H1 (cell line): Measurements from ENCODE around the gene FEM1C. TPM values are rescaled to one million over a fixed set of nuclear protein-coding genes. Genes with fewer than 3 reads are reported as not detected.
A peak's percentile ranks its signal among the peaks of the same experiment; 100 is the strongest.

Source experiments
- CTCF ChIA-PET: fragments of 300-600 bp; sonication (Branson Sonifier 250); formaldehyde crosslinking; loops from one replicate; lab custom pipeline; 2021; ENCODE audit not compliant: partially characterized antibody; lab: Charles Lee
- POLR2A ChIA-PET: fragments of 300-600 bp; sonication (Branson Sonifier 250); formaldehyde crosslinking; loops from one replicate; lab custom pipeline; 2021; ENCODE audit warnings: inconsistent platforms; ENCODE audit not compliant: partially characterized antibody; lab: Charles Lee
- DNase-seq, 2 experiments: peaks; one replicate each; pipeline versions ENCODE4 v3.0.0 to v3.0.0-alpha.2; 2010 to 2022; ENCODE audit warnings: low spot score in 2 of 2, low read depth in 1 of 2, mixed read lengths in 1 of 2
- FAIRE-seq: peaks from 2 replicates; lab custom pipeline; 2011; peaks lifted over from hg19 to GRCh38; lab: Jason Lieb, UNC
- H2AFZ ChIP-seq: 2 replicates; pipeline ENCODE4 v1.8.1; 2012; ENCODE audit warnings: low read length, inconsistent platforms
- H2AK5ac ChIP-seq: 2 replicates; pipeline ENCODE4 v1.6.1; 2013; ENCODE audit warnings: low read depth, low read length
- H2BK120ac ChIP-seq: replicated peaks from 2 replicates; pipeline ENCODE3; 2013; ENCODE audit warnings: low read depth, low read length, inconsistent platforms
- H2BK12ac ChIP-seq: 2 replicates; pipeline ENCODE4 v1.6.1; 2013; ENCODE audit warnings: low read depth, low read length
- H2BK15ac ChIP-seq: 2 replicates; pipeline ENCODE4 v1.6.1; 2013; ENCODE audit warnings: low read length
- H2BK20ac ChIP-seq: 2 replicates; pipeline ENCODE4 v1.6.1; 2013; ENCODE audit warnings: low read length
- H2BK5ac ChIP-seq: 2 replicates; pipeline ENCODE4 v1.6.1; 2013; ENCODE audit warnings: low read depth, low read length
- H3K14ac ChIP-seq: 2 replicates; pipeline ENCODE4 v1.6.1; 2013; ENCODE audit warnings: inconsistent platforms; ENCODE audit not compliant: insufficient read length
- H3K18ac ChIP-seq: 2 replicates; pipeline ENCODE4 v1.6.1; 2013; ENCODE audit warnings: low read length; ENCODE audit errors: extremely low read depth
- H3K23ac ChIP-seq: 2 replicates; pipeline ENCODE4 v1.6.1; 2013; ENCODE audit warnings: inconsistent platforms; ENCODE audit not compliant: insufficient read length
- H3K23me2 ChIP-seq: 2 replicates; pipeline ENCODE4 v1.6.1; 2013; ENCODE audit warnings: low read depth, low read length
- H3K27ac ChIP-seq: 2 replicates; pipeline ENCODE4 v1.6.1; 2011; ENCODE audit warnings: low read depth, low read length, inconsistent platforms
- H3K27me3 ChIP-seq, 4 experiments: replicated peaks in 1 of 4; 1 replicate in 1 of 4; 2 replicates in 3 of 4; pipeline versions ENCODE4 v1.6.1 to v1.8.1; 2011 to 2013; ENCODE audit warnings: low read length in 3 of 4, mild to moderate bottlenecking in 3 of 4, inconsistent platforms in 2 of 4, mixed read lengths in 2 of 4, moderate library complexity in 1 of 4; ENCODE audit not compliant: control insufficient read depth in 3 of 4, insufficient read depth in 3 of 4; ENCODE audit errors: extremely low read depth in 1 of 4
- H3K36me3 ChIP-seq, 4 experiments: 2 replicates each; pipeline versions ENCODE4 v1.6.1 to v1.8.1; 2011 to 2013; ENCODE audit warnings: mild to moderate bottlenecking in 4 of 4, low read length in 3 of 4, moderate library complexity in 2 of 4, control low read depth in 1 of 4, inconsistent platforms in 1 of 4; ENCODE audit not compliant: insufficient read depth in 4 of 4, control insufficient read depth in 2 of 4
- H3K4ac ChIP-seq: replicated peaks from 2 replicates; pipeline ENCODE3; 2013; ENCODE audit warnings: low read length, low read depth, mixed read lengths, inconsistent platforms; ENCODE audit not compliant: insufficient read length
- H3K4me1 ChIP-seq, 4 experiments: replicated peaks in 1 of 4; 1 replicate in 1 of 4; 2 replicates in 3 of 4; pipeline versions ENCODE4 v1.6.1 to v1.8.1; 2011 to 2013; ENCODE audit warnings: low read length in 3 of 4, inconsistent platforms in 2 of 4, mixed read lengths in 1 of 4; ENCODE audit not compliant: insufficient read depth in 4 of 4, control insufficient read depth in 3 of 4
- H3K4me2 ChIP-seq, 2 experiments: 2 replicates each; pipeline versions ENCODE4 v1.6.1 to v1.8.1; 2011 to 2013; ENCODE audit warnings: low read depth in 2 of 2, low read length in 2 of 2, control low read depth in 1 of 2, inconsistent platforms in 1 of 2, mild to moderate bottlenecking in 1 of 2; ENCODE audit not compliant: insufficient read depth in 1 of 2
- H3K4me3 ChIP-seq, 4 experiments: fragments of 200-600, 300-600 bp in 1 of 4; sonication (generic), shearing (Covaris generic), sonication (Bioruptor Twin) in 1 of 4; 2 replicates each; pipeline versions ENCODE4 v1.5.1 to v1.8.1; 2011 to 2016; ENCODE audit warnings: low read length in 4 of 4, low read depth in 3 of 4, control low read depth in 2 of 4, inconsistent platforms in 2 of 4, mild to moderate bottlenecking in 2 of 4, mixed read lengths in 1 of 4, moderate library complexity in 1 of 4; ENCODE audit not compliant: insufficient read depth in 2 of 4; ENCODE audit errors: extremely low read depth in 1 of 4
- H3K56ac ChIP-seq: replicated peaks from 2 replicates; pipeline ENCODE3; 2013; ENCODE audit warnings: low read depth, mild to moderate bottlenecking, mixed read lengths, low read length, inconsistent platforms; ENCODE audit not compliant: insufficient read length
- H3K79me1 ChIP-seq: 2 replicates; pipeline ENCODE4 v1.6.1; 2013; ENCODE audit warnings: low read depth, low read length, control low read depth
- H3K79me2 ChIP-seq, 2 experiments: 2 replicates each; pipeline versions ENCODE4 v1.6.1 to v1.8.1; 2012 to 2013; ENCODE audit warnings: low read length in 2 of 2, mild to moderate bottlenecking in 2 of 2, inconsistent platforms in 1 of 2; ENCODE audit not compliant: insufficient read depth in 2 of 2, control insufficient read depth in 1 of 2
- H3K9ac ChIP-seq, 4 experiments: replicated peaks in 1 of 4; 1 replicate in 1 of 4; 2 replicates in 3 of 4; pipeline versions ENCODE4 v1.6.1 to v1.8.1; 2011 to 2013; ENCODE audit warnings: low read depth in 3 of 4, low read length in 3 of 4, control low read depth in 2 of 4, mild to moderate bottlenecking in 2 of 4, moderate library complexity in 2 of 4, inconsistent platforms in 1 of 4; ENCODE audit errors: extremely low read depth in 1 of 4
- H3K9me3 ChIP-seq, 2 experiments: 2 replicates each; pipeline versions ENCODE4 v1.6.1 to v1.8.1; 2012 to 2013; ENCODE audit warnings: mild to moderate bottlenecking in 2 of 2, moderate library complexity in 2 of 2, control low read depth in 1 of 2, inconsistent platforms in 1 of 2, low read depth in 1 of 2, low read length in 1 of 2, mixed read lengths in 1 of 2; ENCODE audit not compliant: insufficient read depth in 2 of 2
- H4K20me1 ChIP-seq, 2 experiments: replicated peaks in 1 of 2; 2 replicates each; pipeline versions ENCODE3 to v1.8.1; 2011 to 2013; ENCODE audit warnings: inconsistent platforms in 2 of 2, low read length in 2 of 2, mild to moderate bottlenecking in 1 of 2; ENCODE audit not compliant: insufficient read depth in 2 of 2, control insufficient read depth in 1 of 2
- H4K5ac ChIP-seq: 2 replicates; pipeline ENCODE4 v1.6.1; 2013; ENCODE audit warnings: low read length, low read depth, mixed read lengths, inconsistent platforms; ENCODE audit not compliant: insufficient read length
- H4K8ac ChIP-seq: 2 replicates; pipeline ENCODE4 v1.8.0; 2013; ENCODE audit warnings: mild to moderate bottlenecking, moderate library complexity, low read length, inconsistent platforms; ENCODE audit not compliant: insufficient read depth; ENCODE audit errors: extremely low read depth
- H4K91ac ChIP-seq: replicated peaks from 2 replicates; pipeline ENCODE3; 2013; ENCODE audit warnings: low read length, mixed read lengths, inconsistent platforms; ENCODE audit not compliant: insufficient read length
- HDAC6 ChIP-seq: IDR thresholded peaks from one replicate; pipeline ENCODE4 v1.7.1; 2012; ENCODE audit warnings: low read depth, mild to moderate bottlenecking, inconsistent platforms, low read length, moderate library complexity
- JUND ChIP-seq: IDR thresholded peaks from 2 replicates; pipeline ENCODE4 v1.6.1; 2011; ENCODE audit warnings: mild to moderate bottlenecking, improper control_type of control experiment, low read length
- KDM1A ChIP-seq: fragments of 200-600, 300-600 bp; sonication (generic); IDR thresholded peaks from 2 replicates; pipeline ENCODE4 v1.7.1; 2016; ENCODE audit warnings: mild to moderate bottlenecking, low read length, borderline replicate concordance
- PHF8 ChIP-seq: fragments of 200-600 bp; sonication (generic); conservative IDR thresholded peaks from 2 replicates; pipeline ENCODE4 v1.7.1; 2012; ENCODE audit warnings: low read depth, mild to moderate bottlenecking, inconsistent platforms, low read length, moderate library complexity
- SP2 ChIP-seq: IDR thresholded peaks from 2 replicates; pipeline ENCODE4 v1.6.1; 2012; ENCODE audit warnings: mild to moderate bottlenecking, low read length, inconsistent platforms
- SP4 ChIP-seq: IDR thresholded peaks from 2 replicates; pipeline ENCODE4 v1.6.1; 2012; ENCODE audit warnings: low read length, inconsistent platforms
- TAF7 ChIP-seq: optimal IDR thresholded peaks from 2 replicates; pipeline ENCODE3; 2011; ENCODE audit warnings: low read depth, mild to moderate bottlenecking, inconsistent platforms, low read length, moderate library complexity, borderline replicate concordance
- TEAD4 ChIP-seq: IDR thresholded peaks from 2 replicates; pipeline ENCODE4 v1.6.1; 2012; ENCODE audit warnings: low read depth, low read length, inconsistent platforms, mixed read lengths
- USF2 ChIP-seq: IDR thresholded peaks from 2 replicates; pipeline ENCODE4 v1.6.1; 2011; ENCODE audit warnings: low read length, improper control_type of control experiment
- YY1 ChIP-seq: IDR thresholded peaks from 2 replicates; pipeline ENCODE4 v1.6.1; 2011; ENCODE audit warnings: low read depth, mild to moderate bottlenecking, low read length
- ZNF274 ChIP-seq: IDR thresholded peaks from 2 replicates; pipeline ENCODE4 v1.7.0; 2012; ENCODE audit warnings: low read length, borderline replicate concordance; ENCODE audit errors: extremely low read depth
- WGBS, 2 experiments: shearing (Covaris generic) in 1 of 2; methylation state at CpG; one replicate each; pipeline versions ENCODE4 v1.1.6 to v1.1.7; 2013 to 2015; ENCODE audit warnings: low lambda C conversion rate in 2 of 2, mixed read lengths in 2 of 2, inconsistent platforms in 1 of 2, low coverage in 1 of 2, missing lambda C conversion rate in 1 of 2; ENCODE audit not compliant: insufficient replicate concordance in 2 of 2, insufficient coverage in 1 of 2, insufficient read length in 1 of 2; ENCODE audit errors: extremely low coverage in 1 of 2, missing lambda C conversion rate in 1 of 2; 5-methylcytosine and 5-hydroxymethylcytosine counted together
- polyA plus RNA-seq, 7 experiments: library from polyadenylated mRNA; depleted of rRNA in 3 of 7; stranded (reverse) in 5 of 7; unstranded in 2 of 7; fragments of >200 nt in 5 of 7; fragments of 200-250 nt in 2 of 7; gene quantifications; 1 replicate in 5 of 7; 2 replicates in 1 of 7; 4 replicates in 1 of 7; pipeline versions ENCODE4 v1.2.1 to v1.2.3, GENCODE V29; 2011 to 2013; ENCODE audit warnings: missing spikeins in 2 of 7, mixed read lengths in 2 of 7
- total RNA-seq: library from RNA; stranded (reverse); fragmentation: NEBNext Ultra II Directional; extraction: Animal tissue kit (Norgen Biotek cat#: 25700); gene quantifications from 2 replicates; pipeline ENCODE4 v1.2.1, GENCODE V29; 2021

FEM1C gene
- total and polyA plus RNA-seq, 2 of the 8 experiments (the other 6 are each of a cell fraction or from before 2014, with no cell fraction given) = 4.4 to 17.7 TPM

- H3K4me2 ChIP-seq = peak overlapping the region; percentile 89 to 97
- TF ChIP-seq USF2 (no peak), JUND (no peak), ZNF274 (no peak), PHF8 (no peak), TEAD4 (no peak), YY1 (no peak), TAF7 (no peak), SP2 (no peak), KDM1A (no peak), HDAC6 (no peak), SP4 (no peak)
- TF ChIP-seq, all 59 proteins: peak for 0
- Histone ChIP-seq H4K5ac (no peak overlapping the region), H4K20me1 (peaks cover 11 to 20% of the 10 kb centered on the region in 2 experiments), H3K9me3 (peaks cover 9 to 15% of the 10 kb centered on the region in 2 experiments), H3K56ac (no peak overlapping the region), H2BK15ac (no peak overlapping the region), H3K18ac (no peak overlapping the region), H2AK5ac (no peak overlapping the region), H3K9ac (no peak overlapping the region), H2BK120ac (no peak overlapping the region), H4K8ac (no peak overlapping the region), H3K4me3 (peak overlapping the region; percentile 7 to 97 (median 84); a peak in 5 of 8 replicates), H3K4ac (no peak overlapping the region), H3K79me1 (peaks cover 2% of the 10 kb centered on the region; the same call in 1 of the 2 replicates), H3K23me2 (peaks cover 6% of the 10 kb centered on the region), H2BK5ac (no peak overlapping the region), H2BK12ac (no peak overlapping the region), H3K14ac (no peak overlapping the region), H3K4me1 (peaks cover 0 to 7% (median 2%) of the 10 kb centered on the region in 4 experiments; a peak in 5 of 7 replicates), H3K27me3 (no peaks in the 10 kb centered on the region), H3K36me3 (peaks cover 0 to 33% (median 2%) of the 10 kb centered on the region in 4 experiments; a peak in 4 of 8 replicates), H3K23ac (no peak overlapping the region), H2AFZ (no peak overlapping the region), H4K91ac (no peak overlapping the region), H2BK20ac (no peak overlapping the region), H3K27ac (no peak overlapping the region), H3K79me2 (peaks cover 14 to 70% of the 10 kb centered on the region in 2 experiments)
- DNase-seq = no peak
- FAIRE-seq = no peak
- CTCF ChIA-PET = interaction anchor here (1.2 kb wide), 1 partner anchor 8 kb away, joined by 3 read pairs; no protein-coding TSS in a partner anchor
- POLR2A ChIA-PET = no interaction called here
- 68 to 100% methylated on average over 1 to 2 of the region's 2 CpGs for WGBS, 2 experiments
Observed at GRCh38 chr5:115542086-115542485, 2.5 kb downstream of the FEM1C start.
